IgD-negative memory B cell (primary cell): ENCODE measurements around the gene PET100. TPM values are rescaled to one million over a fixed set of nuclear protein-coding genes. Genes with fewer than 3 reads are reported as not detected.

ENCODE experiments used
- H3K27ac Mint-ChIP-seq, 3 donors: one replicate each; pipeline ENCODE4 v1.8.0; 2020 to 2022; ENCODE audit warnings: mild to moderate bottlenecking in 3 of 3, mixed read lengths in 3 of 3, moderate library complexity in 1 of 3
- H3K27me3 Mint-ChIP-seq: one replicate; pipeline ENCODE4 v1.8.0; 2021; ENCODE audit warnings: mixed read lengths
- H3K36me3 Mint-ChIP-seq: one replicate; pipeline ENCODE4 v1.8.0; 2020; ENCODE audit warnings: mild to moderate bottlenecking, mixed read lengths
- H3K4me1 Mint-ChIP-seq, 3 donors: one replicate each; pipeline ENCODE4 v1.8.0; 2020 to 2022; ENCODE audit warnings: mixed read lengths in 3 of 3, mild to moderate bottlenecking in 1 of 3
- H3K4me3 Mint-ChIP-seq, 4 donors: one replicate each; pipeline ENCODE4 v1.8.0; 2020 to 2022; ENCODE audit warnings: mild to moderate bottlenecking in 4 of 4, mixed read lengths in 4 of 4, moderate library complexity in 3 of 4
- H3K9me3 Mint-ChIP-seq, 3 donors: one replicate each; pipeline ENCODE4 v1.8.0; 2020 to 2021; ENCODE audit warnings: mixed read lengths in 3 of 3, mild to moderate bottlenecking in 1 of 3
- polyA plus RNA-seq: library from polyadenylated mRNA; unstranded; fragments of 300-500 nt; fragmentation: Illumina TruSeq; gene quantifications from one replicate; pipeline ENCODE4 v1.2.3, GENCODE V29; 2021

The PET100 gene
- polyA plus RNA-seq, 1 donor from 2014 or later = 232 TPM

- Mint-ChIP-seq H3K27ac (no peak overlapping the region), H3K36me3 (peaks cover 13% of the 10 kb centered on the region), H3K9me3 (no peaks in the 10 kb centered on the region), H3K27me3 (no peaks in the 10 kb centered on the region), H3K4me1 (peaks cover 0 to 4% (median 0%) of the 10 kb centered on the region in 3 donors), H3K4me3 (no peak overlapping the region)
These were observed 8.9 kb upstream of the PET100 start for GRCh38 chr19:7620442-7621412.

- Mint-ChIP-seq H3K36me3 (peaks cover 10% of the 10 kb centered on the region), H3K4me1 (peaks cover 0 to 9% (median 5%) of the 10 kb centered on the region in 3 donors), H3K27ac (peak overlapping the region in 2 of 3 donors; percentile 23 to 47), H3K4me3 (peak overlapping the region in 1 of 4 donors; percentile 64), H3K27me3 (no peaks in the 10 kb centered on the region), H3K9me3 (no peaks in the 10 kb centered on the region)
These were observed 6.5 kb upstream of the PET100 start for GRCh38 chr19:7622933-7623685.

- H3K9me3 Mint-ChIP-seq = no peaks in the 10 kb centered on the region
- H3K27ac Mint-ChIP-seq = peak overlapping the region in 1 of 3 donors; percentile 78
- peaks cover 7% of the 10 kb centered on the region for H3K36me3 Mint-ChIP-seq
- H3K4me3 Mint-ChIP-seq = no peak overlapping the region
- no peaks in the 10 kb centered on the region for H3K27me3 Mint-ChIP-seq
- peaks cover 0 to 17% (median 10%) of the 10 kb centered on the region in 3 donors for H3K4me1 Mint-ChIP-seq
These were observed 5.6 kb upstream of the PET100 start for GRCh38 chr19:7623725-7624603.

GRCh38 chr19:7624810-7625209 lies 4.8 kb upstream of the PET100 start:
- Mint-ChIP-seq H3K36me3 (peaks cover 10% of the 10 kb centered on the region), H3K27ac (no peak overlapping the region), H3K27me3 (no peaks in the 10 kb centered on the region), H3K9me3 (no peaks in the 10 kb centered on the region), H3K4me3 (no peak overlapping the region), H3K4me1 (peaks cover 7 to 25% (median 16%) of the 10 kb centered on the region in 3 donors)

- Mint-ChIP-seq H3K9me3 (no peaks in the 10 kb centered on the region), H3K4me3 (peak overlapping the region in 1 of 4 donors; percentile 55), H3K27ac (no peak overlapping the region), H3K4me1 (peaks cover 7 to 34% (median 22%) of the 10 kb centered on the region in 3 donors), H3K27me3 (no peaks in the 10 kb centered on the region), H3K36me3 (peaks cover 10% of the 10 kb centered on the region)
These were observed 3.7 kb upstream of the PET100 start for GRCh38 chr19:7625763-7626372.

GRCh38 chr19:7627166-7627565 lies 2.4 kb upstream of the PET100 start:
- Mint-ChIP-seq H3K36me3 (peaks cover 6% of the 10 kb centered on the region), H3K4me1 (peaks cover 7 to 37% (median 22%) of the 10 kb centered on the region in 3 donors), H3K9me3 (no peaks in the 10 kb centered on the region), H3K27ac (peak overlapping the region in 1 of 3 donors; percentile 19), H3K4me3 (peak overlapping the region in 2 of 4 donors; percentile 5 to 52), H3K27me3 (no peaks in the 10 kb centered on the region)

GRCh38 chr19:7628589-7629311 lies 843 bp upstream of the PET100 start:
- H3K4me3 Mint-ChIP-seq = peak overlapping the region; percentile 91 to 99 (median 98)
- no peaks in the 10 kb centered on the region for H3K9me3 Mint-ChIP-seq

GRCh38 chr19:7631577-7631976 lies 2.0 kb downstream of the PET100 start:
- H3K27me3 Mint-ChIP-seq = no peaks in the 10 kb centered on the region
- no peaks in the 10 kb centered on the region for H3K9me3 Mint-ChIP-seq
- H3K4me3 Mint-ChIP-seq = peak overlapping the region in 3 of 4 donors; percentile 19 to 77 (median 73)
- no peak overlapping the region for H3K27ac Mint-ChIP-seq
- peaks cover 7 to 39% (median 24%) of the 10 kb centered on the region in 3 donors for H3K4me1 Mint-ChIP-seq
- peaks cover 4% of the 10 kb centered on the region for H3K36me3 Mint-ChIP-seq

More at GRCh38 chr19:7628589-7629311, 843 bp upstream of the PET100 start:
- no peaks in the 10 kb centered on the region for H3K27me3 Mint-ChIP-seq
- H3K36me3 Mint-ChIP-seq = peaks cover 6% of the 10 kb centered on the region
- peak overlapping the region; percentile 92 to 100 (median 99) for H3K27ac Mint-ChIP-seq
- H3K4me1 Mint-ChIP-seq = peaks cover 7 to 37% (median 22%) of the 10 kb centered on the region in 3 donors

GRCh38 chr19:7632340-7633203 lies 3.0 kb downstream of the PET100 start:
- peaks cover 7 to 35% (median 27%) of the 10 kb centered on the region in 3 donors for H3K4me1 Mint-ChIP-seq
- H3K4me3 Mint-ChIP-seq = peak overlapping the region in 2 of 4 donors; percentile 58 to 77
- H3K27me3 Mint-ChIP-seq = no peaks in the 10 kb centered on the region
- no peaks in the 10 kb centered on the region for H3K9me3 Mint-ChIP-seq
- H3K36me3 Mint-ChIP-seq = peaks cover 4% of the 10 kb centered on the region
- peak overlapping the region in 1 of 3 donors; percentile 49 for H3K27ac Mint-ChIP-seq

GRCh38 chr19:7633698-7634097 lies 4.1 kb downstream of the PET100 start, which contains the start of gene PCP2:
TSS of gene PCP2 (minus strand) at chr19:7633719. CDS start at chr19:7633457, 262 bp downstream.
- Mint-ChIP-seq H3K4me3 (peak within 1 kb of the TSS in 3 of 4 donors; percentile 47 to 78 (median 58)), H3K36me3 (peaks cover 4% of the 10 kb centered on the region), H3K4me1 (peaks cover 7 to 29% (median 20%) of the 10 kb centered on the region in 3 donors), H3K27ac (peak within 1 kb of the TSS in 2 of 3 donors; percentile 30 to 49), H3K9me3 (no peaks in the 10 kb centered on the region), H3K27me3 (no peaks in the 10 kb centered on the region)

- peaks cover 0 to 21% (median 16%) of the 10 kb centered on the region in 3 donors for H3K4me1 Mint-ChIP-seq
These were observed 6.1 kb downstream of the PET100 start for GRCh38 chr19:7635670-7636069.

GRCh38 chr19:7636317-7636690 lies 6.7 kb downstream of the PET100 start:
- peak overlapping the region in 2 of 3 donors; percentile 67 to 86 for H3K27ac Mint-ChIP-seq
- peak overlapping the region; percentile 78 to 92 (median 88) for H3K4me3 Mint-ChIP-seq
- no peaks in the 10 kb centered on the region for H3K27me3 Mint-ChIP-seq
- H3K36me3 Mint-ChIP-seq = peaks cover 1% of the 10 kb centered on the region
- H3K9me3 Mint-ChIP-seq = peaks cover 0 to 2% (median 0%) of the 10 kb centered on the region in 3 donors
- H3K4me1 Mint-ChIP-seq = peaks cover 0 to 19% (median 13%) of the 10 kb centered on the region in 3 donors

More at GRCh38 chr19:7635670-7636069, 6.1 kb downstream of the PET100 start:
- peaks cover 0 to 2% (median 0%) of the 10 kb centered on the region in 3 donors for H3K9me3 Mint-ChIP-seq
- peak overlapping the region; percentile 37 to 78 (median 58) for H3K4me3 Mint-ChIP-seq
- peak overlapping the region; percentile 8 to 84 (median 67) for H3K27ac Mint-ChIP-seq
- H3K27me3 Mint-ChIP-seq = no peaks in the 10 kb centered on the region
- peaks cover 3% of the 10 kb centered on the region for H3K36me3 Mint-ChIP-seq
